ENCODE data around the gene IQSEC1. TPM values are rescaled to one million over a fixed set of nuclear protein-coding genes. Genes with fewer than 3 reads are reported as not detected.
A peak's percentile ranks its signal among the peaks of the same experiment; 100 is the strongest.

Gene IQSEC1
- total RNA-seq, 1 donor: 22.1 TPM

DNA sequence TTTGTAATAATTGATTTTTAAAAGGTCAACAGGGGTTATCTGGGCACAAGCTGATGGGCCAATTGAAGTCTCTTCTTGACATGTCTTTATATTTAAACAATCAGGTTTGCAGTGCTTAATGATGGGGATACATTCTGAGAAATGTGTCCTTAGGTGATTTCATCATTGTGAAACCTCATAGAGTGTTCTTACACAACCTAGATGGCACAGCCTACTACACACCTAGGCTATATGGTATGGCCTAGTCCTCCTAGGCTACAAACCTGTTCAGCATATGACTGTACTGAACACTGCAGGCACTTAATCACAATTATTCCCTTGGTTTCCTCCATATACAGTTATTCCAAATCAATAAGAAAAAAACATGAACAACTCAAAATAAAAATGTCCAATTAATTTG lies 75.8 kb downstream of the IQSEC1 start:
- no peak overlapping the region for H3K27ac ChIP-seq (ENCODE audit: low read depth, low read length)
- peaks cover 11% of the 10 kb centered on the region for H3K4me1 ChIP-seq (ENCODE audit: insufficient read depth, low read length)
- H3K4me3 ChIP-seq (ENCODE audit: insufficient read depth, low read length): no peak overlapping the region
- DNase-seq (ENCODE audit: insufficient read length, low spot score, missing footprints): no peak
- TF ChIP-seq, protein P1, sequence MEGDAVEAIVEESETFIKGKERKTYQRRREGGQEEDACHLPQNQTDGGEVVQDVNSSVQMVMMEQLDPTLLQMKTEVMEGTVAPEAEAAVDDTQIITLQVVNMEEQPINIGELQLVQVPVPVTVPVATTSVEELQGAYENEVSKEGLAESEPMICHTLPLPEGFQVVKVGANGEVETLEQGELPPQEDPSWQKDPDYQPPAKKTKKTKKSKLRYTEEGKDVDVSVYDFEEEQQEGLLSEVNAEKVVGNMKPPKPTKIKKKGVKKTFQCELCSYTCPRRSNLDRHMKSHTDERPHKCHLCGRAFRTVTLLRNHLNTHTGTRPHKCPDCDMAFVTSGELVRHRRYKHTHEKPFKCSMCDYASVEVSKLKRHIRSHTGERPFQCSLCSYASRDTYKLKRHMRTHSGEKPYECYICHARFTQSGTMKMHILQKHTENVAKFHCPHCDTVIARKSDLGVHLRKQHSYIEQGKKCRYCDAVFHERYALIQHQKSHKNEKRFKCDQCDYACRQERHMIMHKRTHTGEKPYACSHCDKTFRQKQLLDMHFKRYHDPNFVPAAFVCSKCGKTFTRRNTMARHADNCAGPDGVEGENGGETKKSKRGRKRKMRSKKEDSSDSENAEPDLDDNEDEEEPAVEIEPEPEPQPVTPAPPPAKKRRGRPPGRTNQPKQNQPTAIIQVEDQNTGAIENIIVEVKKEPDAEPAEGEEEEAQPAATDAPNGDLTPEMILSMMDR (IDR thresholded peaks at IDR 0.05; ENCODE audit: extremely low read depth, low read depth, low read length): no peak
- H3K79me2 ChIP-seq (ENCODE audit: insufficient read depth, low read length): no peaks in the 10 kb centered on the region
- H2AFZ ChIP-seq (ENCODE audit: low read length): no peak overlapping the region
- H4K20me1 ChIP-seq (ENCODE audit: insufficient read depth, low read length): peaks cover 6% of the 10 kb centered on the region
- no peaks in the 10 kb centered on the region for H3K27me3 ChIP-seq (ENCODE audit: insufficient read depth, low read length)
- no peaks in the 10 kb centered on the region for H3K9me3 ChIP-seq (ENCODE audit: low read depth, low read length)
- H3K36me3 ChIP-seq (ENCODE audit: insufficient read depth, low read length): no peaks in the 10 kb centered on the region
- H3K4me2 ChIP-seq (ENCODE audit: insufficient read depth, low read length): no peak overlapping the region

DNA sequence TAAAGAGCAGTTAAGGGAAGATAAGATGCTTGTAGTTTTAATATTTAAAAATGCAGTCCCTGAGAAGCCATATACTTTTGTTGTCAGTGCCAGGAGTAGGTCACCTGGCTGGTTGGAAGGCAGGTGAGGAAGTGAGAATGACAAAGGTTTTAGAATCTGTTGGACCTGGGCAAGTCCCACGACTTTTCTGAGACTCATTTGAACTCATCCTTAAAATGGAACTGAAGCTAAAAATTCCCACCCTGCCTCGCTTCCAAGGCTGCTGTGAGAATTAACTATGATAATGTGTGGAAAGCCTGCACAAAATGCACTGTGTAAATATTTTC lies 77.1 kb downstream of the IQSEC1 start:
- Histone ChIP-seq H3K9me3 (ENCODE audit: low read depth, low read length) (no peaks in the 10 kb centered on the region), H3K79me2 (ENCODE audit: insufficient read depth, low read length) (no peaks in the 10 kb centered on the region), H3K27ac (ENCODE audit: low read depth, low read length) (no peak overlapping the region), H3K36me3 (ENCODE audit: insufficient read depth, low read length) (no peaks in the 10 kb centered on the region), H3K4me1 (ENCODE audit: insufficient read depth, low read length) (peaks cover 15% of the 10 kb centered on the region), H2AFZ (ENCODE audit: low read length) (no peak overlapping the region), H3K4me2 (ENCODE audit: insufficient read depth, low read length) (no peak overlapping the region), H3K27me3 (ENCODE audit: insufficient read depth, low read length) (no peaks in the 10 kb centered on the region), H3K4me3 (ENCODE audit: insufficient read depth, low read length) (no peak overlapping the region), H4K20me1 (ENCODE audit: insufficient read depth, low read length) (peaks cover 11% of the 10 kb centered on the region)
- TF ChIP-seq, protein P1 (IDR thresholded peaks at IDR 0.05; ENCODE audit: extremely low read depth, low read depth, low read length): no peak
- DNase-seq (ENCODE audit: insufficient read length, low spot score, missing footprints): no peak

DNA sequence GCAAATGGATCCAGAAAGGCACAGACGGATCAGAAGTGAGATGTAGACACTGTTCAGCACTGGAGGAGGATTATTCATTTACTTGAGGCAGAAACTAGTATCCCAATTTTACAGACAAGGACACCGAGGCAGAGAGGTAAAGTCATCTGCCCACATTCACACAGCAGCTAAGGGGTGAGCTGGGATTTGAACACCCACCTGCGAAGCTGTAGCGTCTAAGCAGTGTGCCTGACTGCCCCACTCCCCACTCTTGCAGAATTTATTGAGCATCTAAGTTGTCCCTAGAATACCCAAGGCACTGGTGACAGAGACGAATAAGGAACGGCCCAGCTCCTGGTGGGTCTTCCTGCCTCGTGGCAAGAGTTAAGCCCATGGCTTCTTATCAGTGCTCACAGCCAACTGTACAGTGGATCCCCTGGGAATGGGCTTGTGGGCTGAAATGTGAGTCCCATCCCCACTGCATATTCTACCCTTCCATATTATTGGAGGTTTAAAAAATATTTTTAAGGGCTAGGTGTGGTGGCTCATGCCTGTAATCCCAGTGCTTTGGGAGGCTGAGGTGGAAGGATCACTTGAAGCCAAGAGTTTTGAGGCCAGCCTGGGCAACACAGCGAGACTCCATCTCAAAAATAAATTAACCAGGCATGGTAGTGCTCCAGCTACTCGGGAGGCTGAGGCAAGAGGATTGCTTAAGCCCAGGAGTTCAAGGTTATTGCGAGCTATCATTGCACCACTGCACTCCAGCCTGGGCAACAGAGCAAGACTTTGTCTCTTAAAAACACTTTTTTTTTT lies 77.6 kb downstream of the IQSEC1 start:
- H2AFZ ChIP-seq (ENCODE audit: low read length): peak overlapping the region; percentile 63
- H3K27ac ChIP-seq (ENCODE audit: low read depth, low read length): peak overlapping the region; percentile 60
- H3K79me2 ChIP-seq (ENCODE audit: insufficient read depth, low read length): no peaks in the 10 kb centered on the region
- no peaks in the 10 kb centered on the region for H3K36me3 ChIP-seq (ENCODE audit: insufficient read depth, low read length)
- H3K4me2 ChIP-seq (ENCODE audit: insufficient read depth, low read length): peak overlapping the region; percentile 89
- peaks cover 11% of the 10 kb centered on the region for H4K20me1 ChIP-seq (ENCODE audit: insufficient read depth, low read length)
- peak; percentile 43 for DNase-seq (ENCODE audit: insufficient read length, low spot score, missing footprints)
- H3K4me1 ChIP-seq (ENCODE audit: insufficient read depth, low read length): peaks cover 21% of the 10 kb centered on the region
- H3K4me3 ChIP-seq (ENCODE audit: insufficient read depth, low read length): peak overlapping the region; percentile 86
- TF ChIP-seq, protein P1 (IDR thresholded peaks at IDR 0.05; ENCODE audit: extremely low read depth, low read depth, low read length): no peak
- no peaks in the 10 kb centered on the region for H3K9me3 ChIP-seq (ENCODE audit: low read depth, low read length)
- H3K27me3 ChIP-seq (ENCODE audit: insufficient read depth, low read length): no peaks in the 10 kb centered on the region

DNA sequence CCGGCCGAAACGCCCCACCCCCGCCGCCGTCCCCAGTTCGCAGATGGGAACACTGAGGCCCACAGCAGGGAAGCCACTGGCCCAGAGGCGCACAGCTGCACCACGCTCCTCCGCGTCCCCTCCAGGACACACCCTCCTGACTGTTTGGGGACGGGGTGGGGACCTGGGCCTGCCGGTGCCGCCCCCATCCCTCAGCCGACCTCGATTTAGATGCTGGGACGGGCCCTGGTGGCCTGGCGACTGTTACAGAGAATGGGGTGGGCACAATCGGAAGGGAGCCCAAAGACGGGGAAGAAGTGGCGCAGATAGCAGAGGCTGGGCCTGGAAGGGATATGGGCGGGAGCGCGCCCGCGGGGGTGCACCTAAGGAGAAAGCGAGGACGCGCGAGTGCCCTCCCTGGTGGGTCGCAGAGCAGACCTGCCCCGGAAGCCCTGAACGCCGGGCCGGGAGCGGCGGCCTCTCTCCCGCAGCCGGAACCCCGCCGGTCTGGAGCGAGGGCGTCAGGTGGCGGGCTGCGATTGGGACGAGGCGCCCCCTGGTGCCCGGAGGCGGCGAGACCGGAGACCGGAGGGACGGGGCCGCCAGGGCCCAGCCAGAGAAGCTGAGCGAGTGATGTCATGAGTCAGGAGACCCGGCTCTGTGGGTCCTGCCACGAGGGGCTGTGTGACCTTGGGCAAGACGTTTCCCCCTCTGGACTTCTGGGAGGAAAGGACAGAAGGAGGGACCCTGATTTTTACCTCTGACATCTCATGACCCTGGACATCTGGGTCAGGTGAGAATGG lies 78.4 kb downstream of the IQSEC1 start:
- H3K27me3 ChIP-seq (ENCODE audit: insufficient read depth, low read length): no peaks in the 10 kb centered on the region
- H2AFZ ChIP-seq (ENCODE audit: low read length): peak overlapping the region; percentile 93
- H3K4me3 ChIP-seq (ENCODE audit: insufficient read depth, low read length): peak overlapping the region; percentile 86
- H3K4me1 ChIP-seq (ENCODE audit: insufficient read depth, low read length): peaks cover 28% of the 10 kb centered on the region
- H3K27ac ChIP-seq (ENCODE audit: low read depth, low read length): peak overlapping the region; percentile 60
- H3K36me3 ChIP-seq (ENCODE audit: insufficient read depth, low read length): no peaks in the 10 kb centered on the region
- H4K20me1 ChIP-seq (ENCODE audit: insufficient read depth, low read length): peaks cover 11% of the 10 kb centered on the region
- peak overlapping the region; percentile 89 for H3K4me2 ChIP-seq (ENCODE audit: insufficient read depth, low read length)
- H3K9me3 ChIP-seq (ENCODE audit: low read depth, low read length): no peaks in the 10 kb centered on the region
- peak; percentile 100 for DNase-seq (ENCODE audit: insufficient read length, low spot score, missing footprints)
- no peaks in the 10 kb centered on the region for H3K79me2 ChIP-seq (ENCODE audit: insufficient read depth, low read length)
- TF ChIP-seq, protein P1 (IDR thresholded peaks at IDR 0.05; ENCODE audit: extremely low read depth, low read depth, low read length): peak; percentile 77
